T-helper 1 cell treated with Interleukin-12 subunit alpha and Interleukin-12 subunit beta and Interleukin-4 antibody, amounts not matched to agents 30 ng/mL and 1 ng/mL, for 36 hours (primary cell): ENCODE results near the gene SUSD6. TPM values are rescaled to one million over a fixed set of nuclear protein-coding genes. Genes with fewer than 3 reads are reported as not detected.
"Not testable (repeated sequence)": the region's sequence is repeated elsewhere in the genome, so short reads cannot be mapped to it uniquely, and the experiment has no call there.

Experiments
- intact Hi-C: fragments of 100-400 bp; cut with micrococcal nuclease; formaldehyde crosslinking; loops from one replicate; pipeline ENCODE4 v1.15.1; 2024
- total RNA-seq: library from RNA; stranded (reverse); gene quantifications from 2 replicates; pipeline ENCODE4 v1.2.3, GENCODE V29; 2022

The SUSD6 gene
- total RNA-seq, 1 donor from 2014 or later: 106 TPM

DNA sequence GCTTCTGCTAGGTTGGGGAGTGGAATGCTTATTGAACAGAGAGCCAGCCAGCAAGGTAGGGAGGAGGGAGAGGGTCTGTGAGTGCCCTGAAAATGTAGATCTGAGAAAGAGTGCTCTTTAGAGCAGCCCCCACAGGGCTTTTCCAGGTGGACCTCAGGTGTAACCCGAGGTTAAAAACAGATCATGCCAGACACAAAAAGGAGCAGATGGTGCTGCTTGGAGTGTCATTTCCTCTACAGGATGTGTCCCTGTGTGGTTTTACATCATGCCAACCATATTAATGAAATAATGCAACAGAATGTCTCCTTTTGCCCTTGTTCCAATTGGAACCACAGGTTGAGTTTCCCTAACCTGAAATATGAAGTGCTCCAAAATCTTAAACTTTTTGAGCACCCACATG, 6.4 kb downstream of the SUSD6 start:
- intact Hi-C loops: loop anchor here (10.0 kb wide), 1 partner anchor 1287 kb away; the partner anchor contains the start of gene PCNX1

DNA sequence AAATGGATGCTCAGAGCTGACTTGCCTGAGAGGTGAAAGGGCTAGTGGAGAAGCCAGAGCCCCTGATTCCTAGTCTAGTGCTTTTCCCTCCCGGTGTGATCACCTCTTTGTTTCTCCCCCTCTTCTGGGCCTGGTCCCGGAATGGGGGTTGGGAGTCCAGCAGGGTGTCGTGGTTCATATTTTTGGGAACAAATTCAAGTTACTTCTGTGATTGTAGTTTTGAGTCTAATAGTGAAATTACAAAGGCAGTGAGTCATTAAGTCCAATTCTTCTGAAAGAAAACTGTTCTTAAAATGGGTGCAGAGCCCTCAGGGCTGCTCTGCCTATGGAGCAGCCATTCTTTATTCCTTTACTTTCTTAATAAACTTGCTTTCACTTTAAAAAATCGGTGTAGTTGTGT, 7.6 kb downstream of the SUSD6 start:
- intact Hi-C loops: loop anchor here (10.0 kb wide), 1 partner anchor 1286 kb away; the partner anchor contains the start of gene PCNX1

DNA sequence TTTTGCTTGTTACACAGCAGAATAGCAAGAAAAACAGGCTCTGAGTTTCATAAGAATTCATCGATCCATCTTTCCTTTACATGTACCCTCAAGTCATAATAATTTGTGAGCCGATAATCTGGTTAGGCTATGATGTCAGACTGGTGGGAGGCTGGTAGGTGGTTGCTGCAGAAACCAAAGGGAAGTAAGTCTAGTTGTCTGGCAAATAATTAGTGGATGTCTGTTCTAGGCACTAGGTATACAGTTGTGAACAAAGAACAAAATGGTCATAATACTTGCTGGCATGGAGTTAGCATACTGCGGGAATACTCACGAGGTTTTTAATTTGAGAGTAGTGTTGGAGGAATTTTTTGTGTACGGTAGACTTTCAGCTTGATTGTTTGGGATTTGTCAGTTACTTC, 8.8 kb downstream of the SUSD6 start:
- intact Hi-C loops: no loop called here

DNA sequence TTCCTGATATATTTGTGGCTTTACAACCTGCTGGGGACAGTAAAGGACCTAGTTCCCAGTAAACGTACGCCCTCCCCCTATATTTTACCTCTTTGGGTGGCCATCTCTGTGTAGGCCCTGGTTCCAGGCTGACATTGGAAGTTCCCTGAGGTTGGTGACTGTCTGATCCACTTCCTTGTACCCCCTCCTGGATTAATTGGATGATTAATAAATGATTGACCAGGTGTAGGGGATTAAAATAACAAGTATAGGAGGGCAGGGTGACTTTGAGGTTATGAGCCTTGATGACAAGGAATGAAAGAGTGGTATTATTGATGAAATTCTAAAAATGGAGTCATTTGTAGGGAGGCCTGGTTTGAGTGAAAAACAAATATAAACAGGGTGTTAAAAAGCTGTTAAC, 9.6 kb downstream of the SUSD6 start:
- intact Hi-C loops: no loop called here

DNA sequence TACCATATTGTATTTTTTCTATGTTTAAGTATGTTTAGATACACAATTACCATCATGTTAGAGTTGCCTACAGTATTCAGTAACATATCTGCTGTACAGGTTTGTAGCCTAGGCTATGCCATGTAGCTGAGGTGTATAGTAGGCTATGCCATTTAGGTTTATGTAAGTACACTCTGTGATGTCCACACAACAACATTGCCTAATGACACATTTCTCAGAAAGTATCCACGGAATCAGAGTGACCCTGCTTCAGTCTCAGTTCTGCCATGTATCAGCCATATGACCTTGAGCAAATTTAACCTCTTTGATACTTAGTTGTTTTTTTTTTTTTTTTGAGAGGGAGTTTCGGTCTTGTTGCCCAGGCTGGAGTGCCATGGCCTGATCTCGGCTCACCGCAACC, 12.7 kb downstream of the SUSD6 start:
- intact Hi-C loops: loop anchor here (2.0 kb wide), 1 partner anchor 51 kb away; no protein-coding TSS in a partner anchor

DNA sequence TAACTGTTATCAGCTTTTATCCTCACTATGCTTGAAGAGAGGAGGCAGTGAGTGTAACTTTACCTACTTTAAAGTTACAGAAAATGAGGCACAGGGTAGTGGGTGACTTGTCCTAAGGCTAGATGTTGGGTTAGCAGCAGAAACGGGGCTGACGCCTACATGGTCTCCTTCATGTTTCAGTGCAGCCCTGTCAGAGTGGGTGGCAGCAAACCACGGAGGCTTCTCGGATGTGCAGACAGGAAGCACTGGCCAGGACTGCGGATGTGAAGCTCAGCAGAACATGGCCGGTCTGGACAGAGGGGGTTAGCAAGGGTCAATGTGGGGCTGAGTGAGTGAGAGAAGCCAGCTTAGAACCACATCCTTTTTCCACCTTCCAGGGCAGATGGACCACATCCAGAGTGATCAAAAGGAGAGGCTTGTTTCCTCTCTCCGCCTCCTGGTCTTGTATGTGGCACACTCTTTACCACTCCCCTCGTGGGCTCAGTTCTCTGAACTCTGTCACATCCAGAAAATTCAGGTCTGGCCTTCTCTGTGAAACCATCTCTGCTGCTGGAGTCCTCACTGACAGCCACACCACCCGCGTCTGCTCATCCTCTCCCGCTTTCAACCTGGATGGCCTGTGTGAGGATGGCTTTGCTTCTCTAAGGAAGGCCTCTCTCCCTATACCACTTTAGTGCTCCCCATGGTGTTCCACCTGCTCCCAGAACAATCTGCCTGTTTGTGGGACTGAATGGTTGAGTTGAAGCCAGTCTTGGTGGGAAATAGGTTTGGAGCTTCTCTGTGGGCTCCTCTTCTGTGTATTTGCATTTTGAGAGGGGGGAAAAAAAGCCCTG, 14.1 kb downstream of the SUSD6 start:
- intact Hi-C loops: loop anchor here (1.0 to 5.0 kb wide), 6 partner anchors 10 to 57 kb away; partner anchors contain the start of gene SUSD6

DNA sequence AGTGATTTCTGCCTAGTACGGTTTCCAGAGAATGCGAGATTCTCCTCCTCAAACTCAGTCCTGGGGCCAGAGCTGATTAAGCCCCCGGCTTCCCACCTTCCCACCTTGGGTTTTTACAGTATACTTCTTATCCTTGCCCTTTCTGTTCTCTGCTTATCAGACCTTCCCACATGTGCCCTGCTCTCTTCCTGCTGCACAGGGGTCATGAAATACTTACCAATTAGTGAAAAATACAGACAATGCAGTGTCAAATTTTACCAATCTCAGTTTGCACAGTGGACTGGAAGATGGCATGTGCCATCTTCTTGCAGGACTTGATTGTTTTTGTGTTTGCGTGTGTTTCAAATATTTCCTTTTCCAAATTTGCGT, 14.7 kb downstream of the SUSD6 start:
- intact Hi-C loops: loop anchor here (5.0 kb wide), 1 partner anchor 36 kb away; no protein-coding TSS in a partner anchor

DNA sequence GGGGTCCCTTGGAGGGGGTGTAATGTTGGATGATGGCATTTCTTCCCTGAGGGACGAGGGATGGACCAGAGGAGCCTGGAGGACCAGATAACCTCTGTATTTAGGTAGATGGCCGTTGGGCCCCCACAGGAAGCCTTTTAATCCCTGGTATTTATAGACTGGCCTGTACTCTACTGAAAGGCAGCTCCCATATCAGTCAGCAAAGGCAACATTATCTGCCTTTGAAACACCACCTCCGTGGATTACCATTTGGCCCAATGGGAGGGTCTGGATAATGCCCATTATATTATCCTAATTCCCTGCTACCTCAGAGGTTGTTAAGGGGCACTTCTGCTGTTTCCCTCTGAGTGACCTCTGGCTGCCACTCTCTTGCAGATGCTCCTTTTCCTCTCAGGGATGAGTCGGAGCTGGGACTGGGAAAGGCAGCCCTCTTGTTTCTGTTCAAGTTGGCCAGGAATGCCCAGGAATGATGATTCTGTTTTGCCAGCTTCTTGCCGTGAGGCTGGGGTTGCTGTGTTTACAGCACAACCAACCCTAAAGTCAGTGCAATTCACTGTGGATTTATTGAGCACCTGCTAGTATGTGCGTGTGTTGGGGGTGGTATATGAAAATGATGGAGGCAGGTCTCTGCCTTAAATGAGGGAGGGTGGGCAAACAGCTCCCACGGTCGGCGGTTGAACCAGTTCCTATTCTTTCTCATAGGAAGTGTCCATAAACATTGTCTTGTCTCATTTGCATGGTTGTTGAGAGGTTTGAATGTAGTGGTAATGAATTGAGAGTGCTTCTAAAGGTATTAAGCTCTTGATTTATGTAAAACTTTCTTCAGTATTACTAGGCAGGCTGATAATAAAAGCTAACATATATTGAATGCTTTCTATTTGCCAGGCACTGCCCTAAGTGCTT, 18.1 kb downstream of the SUSD6 start:
- intact Hi-C loops: loop anchor here (5.0 kb wide), 1 partner anchor 33 kb away; no protein-coding TSS in a partner anchor

DNA sequence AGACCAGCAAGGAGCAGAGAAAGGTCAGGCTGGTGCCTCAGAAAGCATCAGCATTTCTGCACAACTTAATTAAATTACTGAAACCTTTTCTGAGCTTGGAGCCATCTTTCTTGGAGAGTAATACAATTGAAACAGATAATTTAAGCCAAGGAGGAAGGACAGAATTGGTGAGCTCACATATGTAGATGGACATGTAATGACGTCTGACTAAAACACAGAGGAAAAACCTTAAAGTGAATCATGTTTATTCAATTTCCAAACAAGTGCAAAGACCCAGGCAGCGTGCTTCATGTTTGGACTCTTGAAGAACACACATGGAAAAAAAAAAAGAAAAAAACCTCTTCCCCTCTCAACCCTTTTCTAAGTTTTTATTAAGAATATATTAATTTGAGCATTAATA, 19.0 kb downstream of the SUSD6 start:
- intact Hi-C loops: no loop called here

DNA sequence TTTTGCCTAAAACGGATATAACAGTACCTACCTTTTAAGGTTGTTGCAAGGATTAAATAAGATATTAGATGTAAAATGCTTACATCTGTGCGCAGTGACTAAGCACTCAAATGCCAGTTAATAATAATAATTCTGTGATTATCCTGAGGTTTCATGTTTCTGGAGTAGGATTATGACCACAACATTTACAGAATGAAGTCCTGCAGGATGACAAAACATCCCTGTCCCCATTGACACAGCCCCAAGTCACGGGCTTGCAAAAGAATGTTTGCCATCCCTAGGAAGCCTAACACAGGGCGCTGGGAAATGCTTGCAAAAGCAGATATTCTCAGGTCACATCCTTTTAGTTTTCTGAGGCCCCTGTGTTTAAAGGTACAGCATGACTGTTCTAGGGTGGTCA, 20.1 kb downstream of the SUSD6 start:
- intact Hi-C loops: no loop called here

DNA sequence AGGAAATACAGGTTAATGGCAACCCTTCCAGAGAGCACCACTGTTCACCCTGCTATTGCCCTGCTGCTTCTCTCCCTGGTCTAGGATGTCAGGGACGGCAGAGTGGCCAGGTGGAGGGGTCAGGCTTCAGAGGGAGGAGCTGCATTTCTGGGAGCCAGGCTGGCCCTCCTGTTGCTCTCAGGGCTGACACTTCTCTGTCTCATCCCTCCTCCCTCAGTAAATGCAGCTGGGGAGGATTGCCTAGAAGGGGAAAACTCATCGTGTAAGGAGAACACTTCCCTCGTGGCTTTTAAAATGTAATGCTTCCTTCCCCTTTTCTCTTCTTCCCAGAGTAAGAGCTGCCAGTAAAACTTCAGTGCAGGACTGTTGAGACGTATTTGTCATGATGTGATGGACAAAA, 20.8 kb downstream of the SUSD6 start:
- intact Hi-C loops: no loop called here

DNA sequence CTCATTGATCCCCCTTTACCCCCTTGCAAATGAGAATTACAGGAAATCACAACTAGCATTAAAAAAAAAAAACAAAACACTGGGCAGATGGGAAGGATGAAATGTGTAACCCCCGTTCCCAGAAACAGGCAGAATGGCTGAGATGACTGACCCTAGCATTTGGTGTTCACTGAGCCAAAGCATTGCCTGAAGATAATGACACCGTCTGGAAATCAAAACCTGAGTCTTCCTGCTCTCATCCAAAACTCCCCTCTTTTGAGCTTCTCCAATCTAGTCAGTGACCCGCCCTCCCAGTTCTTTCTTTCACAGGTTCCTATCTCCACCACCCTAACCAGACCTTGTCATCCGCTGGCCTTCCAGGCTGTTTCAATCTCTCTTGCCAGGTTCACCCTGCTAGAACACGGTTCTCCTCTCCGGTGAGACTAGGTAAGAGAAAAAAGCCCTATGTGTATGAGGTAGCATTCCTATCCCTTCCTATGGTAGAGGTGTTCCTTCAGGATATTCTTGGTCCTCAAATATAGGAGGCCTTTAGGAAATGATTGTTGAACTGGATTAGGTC, 21.3 kb downstream of the SUSD6 start:
- intact Hi-C loops: no loop called here

DNA sequence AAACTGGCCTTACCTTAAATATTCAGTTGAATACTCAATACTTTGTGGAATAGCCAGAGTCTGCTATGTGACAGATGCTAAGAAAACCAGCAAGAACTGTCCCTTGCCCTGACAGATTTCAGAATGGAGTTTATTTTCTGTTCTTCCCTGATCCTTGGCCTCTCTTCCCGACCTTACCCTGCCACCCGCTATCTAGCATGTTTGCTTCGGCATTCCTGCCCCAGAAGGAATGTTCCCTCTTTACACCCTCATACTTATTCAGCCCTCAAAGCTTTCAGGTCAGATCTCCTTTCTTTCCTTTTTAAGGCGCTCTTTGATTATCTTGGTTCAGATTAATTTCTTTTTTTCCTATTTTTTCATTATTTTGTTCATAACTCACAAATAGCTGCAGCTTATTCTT, 21.8 kb downstream of the SUSD6 start:
- intact Hi-C loops: no loop called here

DNA sequence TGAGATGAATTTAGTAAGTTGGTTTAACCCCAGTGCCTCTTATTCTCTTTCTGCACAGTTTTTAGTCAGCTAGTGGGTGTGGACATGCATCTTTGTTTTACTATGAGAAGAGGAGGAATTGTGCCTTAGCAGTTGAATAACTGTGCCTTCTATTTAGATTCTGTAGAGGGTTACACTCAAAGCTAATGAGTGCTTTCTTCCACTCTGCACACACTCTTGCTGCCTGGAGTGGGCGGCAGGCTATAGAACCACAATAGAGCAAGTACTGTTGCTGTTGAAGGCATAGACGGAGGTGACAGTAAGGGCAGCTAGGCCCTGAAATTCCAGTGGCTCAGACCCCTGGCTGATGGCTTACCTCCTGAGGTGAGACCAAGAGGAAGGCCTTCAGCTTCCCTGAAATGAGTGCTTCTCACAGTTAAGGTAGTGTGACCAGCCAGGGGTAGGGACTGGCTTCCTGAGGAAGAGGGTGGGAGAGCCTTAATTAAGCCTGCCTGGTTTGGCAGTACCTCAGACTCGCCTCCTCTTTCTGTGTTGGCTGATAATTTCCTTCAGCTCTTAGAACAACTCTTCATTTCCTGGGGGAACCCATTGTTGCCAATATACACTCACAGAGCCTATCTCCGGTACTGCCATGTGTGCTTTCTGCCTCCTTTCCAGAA, 24.7 kb downstream of the SUSD6 start:
- intact Hi-C loops: loop anchor here (1.0 to 2.0 kb wide), 4 partner anchors 13 to 51 kb away; no protein-coding TSS in a partner anchor

DNA sequence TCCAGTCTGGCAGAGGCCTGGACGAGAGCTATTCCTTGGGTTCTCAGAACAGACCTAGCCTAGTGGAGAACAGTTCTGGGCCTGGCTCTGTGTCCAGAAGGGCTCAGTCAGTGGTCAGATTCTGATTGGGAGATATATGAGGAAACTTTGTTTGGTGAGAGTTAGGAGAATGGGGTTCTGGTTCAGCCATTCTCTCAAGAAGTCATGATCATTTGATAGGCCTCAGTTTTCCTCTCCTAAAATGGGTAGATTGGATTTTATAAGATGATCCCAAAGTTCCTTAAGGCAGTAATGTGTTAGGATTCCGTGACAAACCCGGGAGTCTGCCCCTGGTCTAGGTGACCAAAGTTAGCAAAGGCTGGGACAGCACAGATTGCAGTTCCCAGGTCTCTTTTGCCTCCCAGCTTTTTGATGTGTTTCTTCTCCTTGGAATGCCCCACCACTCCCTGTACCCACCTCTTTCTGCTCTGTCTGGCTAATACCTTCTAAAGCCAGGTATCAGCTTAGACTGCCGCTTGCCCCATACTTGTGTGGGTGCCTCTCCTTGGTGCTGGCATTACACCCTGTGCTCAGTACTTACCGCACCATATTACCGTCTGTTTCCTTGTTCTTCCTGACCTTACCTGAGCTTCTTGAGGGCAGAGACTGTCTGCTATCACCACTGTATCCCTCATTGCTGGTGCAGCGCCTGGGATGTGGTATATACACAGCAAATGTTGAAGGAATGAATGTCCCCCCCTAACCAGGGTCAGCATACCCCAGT, 25.5 kb downstream of the SUSD6 start:
- intact Hi-C loops: loop anchor here (1.0 to 2.0 kb wide), 3 partner anchors 22 to 52 kb away; no protein-coding TSS in a partner anchor

DNA sequence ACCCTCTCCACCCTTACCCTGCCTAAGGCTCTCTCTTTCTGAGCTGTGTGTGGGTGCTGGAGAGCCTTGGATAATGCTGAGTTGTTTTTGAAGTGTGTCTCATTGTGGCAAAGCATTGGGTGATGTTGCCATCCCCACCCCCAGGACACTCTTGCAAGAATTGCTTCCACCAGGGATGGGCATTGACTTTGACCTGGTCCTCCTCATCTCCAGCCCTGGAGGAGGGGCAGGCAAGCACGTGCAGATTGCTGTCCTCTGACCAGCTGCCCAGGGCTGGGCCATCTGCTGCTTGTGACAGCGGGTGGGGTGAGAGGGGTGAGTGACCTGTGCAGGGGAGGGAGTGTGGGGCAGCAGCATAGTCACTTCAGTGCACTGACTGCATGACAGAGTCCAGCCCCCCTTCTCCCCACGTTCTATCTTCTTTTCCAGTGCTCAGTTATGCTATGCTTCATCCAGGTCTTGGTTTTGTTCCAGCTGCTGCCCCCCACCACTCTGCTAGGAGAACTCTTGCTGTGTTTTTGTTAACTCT, 26.2 kb downstream of the SUSD6 start:
- intact Hi-C loops: loop anchor here (1.0 to 2.0 kb wide), 3 partner anchors 12 to 53 kb away; no protein-coding TSS in a partner anchor

DNA sequence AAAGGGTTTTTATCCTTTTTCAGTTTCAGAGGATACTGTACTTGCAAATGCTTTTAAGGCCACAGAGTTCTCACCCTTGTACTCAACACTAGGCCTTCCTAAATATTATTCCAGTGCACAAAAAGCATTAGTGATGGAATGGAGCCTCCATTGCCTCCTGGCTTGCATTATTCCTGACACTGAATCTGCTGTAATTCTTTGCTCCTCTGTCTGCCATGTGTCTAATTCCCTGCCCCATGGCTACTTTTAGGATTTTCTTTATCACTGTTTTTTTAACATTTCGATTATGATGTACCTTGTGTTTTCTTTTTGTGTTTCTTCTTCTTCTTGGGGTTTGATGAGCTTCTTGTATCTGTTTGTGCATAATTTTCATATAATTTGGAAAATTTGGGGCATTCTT, 29.5 kb downstream of the SUSD6 start:
- intact Hi-C loops: no loop called here

DNA sequence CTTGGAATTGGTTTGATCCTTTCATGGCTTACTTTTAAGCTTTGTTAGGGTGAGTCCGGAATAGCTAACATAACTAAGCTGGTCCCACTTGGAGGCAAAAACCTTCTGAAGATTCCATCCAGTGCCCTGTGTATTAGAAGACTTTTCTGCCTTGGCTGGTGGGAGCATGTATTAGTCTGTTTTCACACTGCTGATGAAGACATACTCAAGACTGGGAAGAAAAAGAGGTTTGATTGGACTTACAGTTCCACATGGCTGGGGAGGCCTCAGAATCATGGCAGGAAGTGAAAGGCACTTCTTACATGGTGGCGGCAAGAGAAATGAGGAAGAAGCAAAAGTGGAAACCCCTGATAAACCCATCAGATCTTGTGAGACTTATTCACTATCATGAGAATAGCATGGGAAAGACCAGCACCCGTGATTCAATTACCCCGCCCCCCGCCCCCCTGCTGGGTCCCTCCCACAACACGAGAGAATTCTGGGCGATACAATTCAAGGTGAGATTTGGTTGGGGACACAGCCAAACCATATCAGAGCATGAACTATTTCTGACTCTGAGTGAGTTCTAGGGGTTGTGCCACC, 30.9 kb downstream of the SUSD6 start:
- intact Hi-C loops: not testable (repeated sequence)

DNA sequence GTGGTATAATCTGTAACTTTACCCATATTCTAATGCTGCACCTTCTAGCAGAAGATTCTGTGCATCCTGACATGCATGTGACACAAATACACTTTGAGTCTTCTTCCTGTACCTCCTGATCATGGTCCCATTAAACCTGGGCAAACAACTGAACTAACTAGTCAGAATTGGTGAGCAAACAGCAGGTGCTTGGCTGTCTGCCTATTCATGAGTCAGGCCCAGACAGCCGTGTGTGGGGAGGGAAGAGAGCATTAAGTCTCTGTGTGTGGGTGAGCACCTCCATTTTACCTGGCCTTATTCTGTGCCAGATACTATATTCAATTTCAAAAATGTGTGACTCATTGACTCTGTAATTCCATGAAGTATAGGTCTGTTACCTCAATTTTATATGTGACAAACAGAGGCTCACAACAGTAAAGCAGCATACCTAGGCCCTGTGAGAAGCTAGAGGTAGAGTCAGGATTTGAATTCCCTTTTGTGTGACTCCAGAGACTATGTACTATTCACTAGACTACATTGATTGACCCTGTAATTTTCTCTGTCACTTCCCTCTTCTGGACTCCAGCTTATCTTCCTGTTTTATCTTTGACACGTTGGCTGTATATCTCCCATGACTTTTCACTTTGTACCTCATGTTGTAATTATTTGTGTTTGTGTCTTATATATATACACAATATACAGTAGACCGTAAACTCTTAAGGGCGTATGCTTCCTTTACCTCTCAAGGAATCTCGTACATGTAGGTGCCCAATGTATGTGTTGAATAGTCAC, 32.2 kb downstream of the SUSD6 start:
- intact Hi-C loops: no loop called here
